COR-L47 (cell line): Measurements from ENCODE around the gene TLCD1.

Source experiments
- DNase-seq: peaks from one replicate; lab custom pipeline; 2025; lab: John Stamatoyannopoulos, UW

TLCD1 gene

GRCh38 chr17:28712705-28713415 is 13.2 kb downstream of the TLCD1 start:
- no peak for DNase-seq

GRCh38 chr17:28712032-28712704 is 13.9 kb downstream of the TLCD1 start:
- DNase-seq, result no peak

GRCh38 chr17:28711723-28712031 is 14.4 kb downstream of the TLCD1 start, which contains the start of gene PROCA1:
Gene PROCA1 (minus strand): TSS chr17:28711888. CDS start chr17:28711660, 228 bp downstream.
- DNase-seq, result no peak

GRCh38 chr17:28710861-28711722 is 14.9 kb downstream of the TLCD1 start:
- DNase-seq, result peak; percentile 84

GRCh38 chr17:28707339-28707720 is 18.7 kb downstream of the TLCD1 start:
- no peak for DNase-seq

- DNase-seq, result no peak
Observed at GRCh38 chr17:28706471-28707338, 19.3 kb downstream of the TLCD1 start.

GRCh38 chr17:28705728-28706334 is 20.2 kb downstream of the TLCD1 start:
- DNase-seq, result no peak

GRCh38 chr17:28705074-28705659 is 20.9 kb downstream of the TLCD1 start:
- DNase-seq, result peak; percentile 18

- no peak for DNase-seq
Observed at GRCh38 chr17:28704219-28704858, 21.7 kb downstream of the TLCD1 start.

- DNase-seq, result no peak
Observed at GRCh38 chr17:28703552-28704218, 22.3 kb downstream of the TLCD1 start.

GRCh38 chr17:28702752-28703150 is 23.3 kb downstream of the TLCD1 start:
- no peak for DNase-seq

- peak; percentile 75 for DNase-seq
Observed at GRCh38 chr17:28702026-28702751, 23.8 kb downstream of the TLCD1 start.

GRCh38 chr17:28700830-28701492 is 25.1 kb downstream of the TLCD1 start:
- DNase-seq, result no peak

GRCh38 chr17:28700278-28700677 is 25.8 kb downstream of the TLCD1 start:
- no peak for DNase-seq

GRCh38 chr17:28698253-28698941 is 27.6 kb downstream of the TLCD1 start:
- DNase-seq, result no peak

- DNase-seq, result no peak
Observed at GRCh38 chr17:28693869-28694268, 32.2 kb downstream of the TLCD1 start.

GRCh38 chr17:28689011-28689410 is 37.0 kb downstream of the TLCD1 start:
- no peak for DNase-seq

GRCh38 chr17:28688481-28688880 is 37.6 kb downstream of the TLCD1 start:
- DNase-seq, result no peak
